Measurements from ENCODE around the gene APOL4.

The APOL4 gene

GRCh38 chr22:36152088-36152487 lies 49.5 kb downstream of the APOL4 start:
- DNase-seq, result no peak

GRCh38 chr22:36151006-36151595 lies 50.5 kb downstream of the APOL4 start:
- DNase-seq, result no peak

GRCh38 chr22:36149441-36149840 lies 52.2 kb downstream of the APOL4 start:
- no peak for DNase-seq

GRCh38 chr22:36148411-36148810 lies 53.2 kb downstream of the APOL4 start:
- DNase-seq, result no peak

GRCh38 chr22:36147196-36147791 lies 54.3 kb downstream of the APOL4 start:
- DNase-seq, result no peak

GRCh38 chr22:36145881-36146280 lies 55.7 kb downstream of the APOL4 start:
- no peak for DNase-seq

- DNase-seq, result peak; percentile 23 to 57
Observed at GRCh38 chr22:36144886-36145541, 56.6 kb downstream of the APOL4 start.

- DNase-seq, result no peak
Observed at GRCh38 chr22:36143956-36144355, 57.7 kb downstream of the APOL4 start.

- no peak for DNase-seq
Observed at GRCh38 chr22:36143066-36143815, 58.4 kb downstream of the APOL4 start.

- no peak for DNase-seq
Observed at GRCh38 chr22:36141481-36141880, 60.1 kb downstream of the APOL4 start.

All from hippocampal formation (tissue), 2 donors.